Peyer's patch (tissue), 4 donors: ENCODE measurements around the gene CEP83.

Experiments
- CTCF ChIP-seq, 6 experiments: fragments of 450-650 bp in 4 of 6; fragments of 200-600 bp in 2 of 6; sonication (generic) in 1 of 6; IDR thresholded peaks; one replicate each; pipeline ENCODE4 v1.5.1; 2017 to 2019; ENCODE audit warnings: antibody characterized with exemption in 6 of 6, mild to moderate bottlenecking in 3 of 6, moderate library complexity in 1 of 6
- POLR2A ChIP-seq, 2 donors: fragments of 450-650 bp; IDR thresholded peaks; one replicate each; pipeline ENCODE4 v1.5.1; 2017; ENCODE audit warnings: antibody characterized with exemption in 2 of 2, mild to moderate bottlenecking in 2 of 2, moderate library complexity in 2 of 2

DNA sequence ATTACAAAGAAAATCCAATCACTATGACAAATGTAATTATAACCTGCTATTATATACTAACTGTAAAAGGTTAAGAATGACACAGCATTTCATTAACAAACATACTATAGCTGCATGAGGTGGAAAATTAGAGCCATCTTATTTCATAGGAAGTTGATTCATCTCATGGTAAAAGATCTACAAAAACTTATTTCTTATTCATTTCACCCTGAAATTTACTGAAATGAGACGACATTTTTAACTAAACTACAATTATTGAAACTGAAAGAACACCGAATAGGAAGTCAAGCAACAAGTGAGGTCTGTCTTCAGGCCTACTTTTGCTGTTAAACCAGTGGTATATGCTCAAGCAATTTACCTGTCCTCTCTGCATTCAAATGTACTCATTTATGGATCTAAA, 87.2 kb downstream of the CEP83 start:
- TF ChIP-seq CTCF (IDR thresholded peaks at IDR 0.05) (no peak), POLR2A (IDR thresholded peaks at IDR 0.05) (no peak)
